HG03039 (cell line): Measurements from ENCODE around the gene ZNF281.
"Not testable (repeated sequence)": the region's sequence is repeated elsewhere in the genome, so short reads cannot be mapped to it uniquely, and the experiment has no call there.

Experiments
- ATAC-seq: cut with Tn5 transposase; IDR thresholded peaks from one replicate; pipeline ENCODE4 v1.9.1; 2021; ENCODE audit warnings: mild to moderate bottlenecking, moderate library complexity; ENCODE audit not compliant: unreplicated experiment

ZNF281 gene

DNA sequence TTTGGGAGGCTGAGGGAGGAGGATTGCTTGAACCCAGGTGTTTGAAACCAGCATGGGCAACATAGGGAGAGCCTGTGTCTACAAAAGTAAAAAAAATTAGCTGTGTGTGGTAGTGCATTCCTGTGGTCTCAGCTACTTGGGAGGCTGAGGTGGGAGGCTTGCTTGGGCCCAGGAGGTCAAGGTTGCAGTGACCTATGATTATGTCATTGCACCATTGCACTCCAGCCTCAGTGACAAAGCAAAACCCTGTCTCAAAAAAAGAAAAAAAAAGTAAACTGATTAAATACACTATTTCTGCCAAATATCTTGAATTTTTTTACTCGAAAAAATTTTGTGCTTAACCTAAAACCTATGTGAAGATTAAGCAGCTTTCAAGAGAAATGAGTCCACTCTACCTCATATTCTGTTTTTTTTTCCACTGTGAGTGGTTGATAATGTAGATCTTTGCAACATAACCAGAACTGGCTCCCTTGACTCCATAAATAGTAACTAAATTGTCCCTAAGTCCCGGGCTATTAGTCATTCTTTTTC is 19.4 kb upstream of the ZNF281 start:
- ATAC-seq: no peak

DNA sequence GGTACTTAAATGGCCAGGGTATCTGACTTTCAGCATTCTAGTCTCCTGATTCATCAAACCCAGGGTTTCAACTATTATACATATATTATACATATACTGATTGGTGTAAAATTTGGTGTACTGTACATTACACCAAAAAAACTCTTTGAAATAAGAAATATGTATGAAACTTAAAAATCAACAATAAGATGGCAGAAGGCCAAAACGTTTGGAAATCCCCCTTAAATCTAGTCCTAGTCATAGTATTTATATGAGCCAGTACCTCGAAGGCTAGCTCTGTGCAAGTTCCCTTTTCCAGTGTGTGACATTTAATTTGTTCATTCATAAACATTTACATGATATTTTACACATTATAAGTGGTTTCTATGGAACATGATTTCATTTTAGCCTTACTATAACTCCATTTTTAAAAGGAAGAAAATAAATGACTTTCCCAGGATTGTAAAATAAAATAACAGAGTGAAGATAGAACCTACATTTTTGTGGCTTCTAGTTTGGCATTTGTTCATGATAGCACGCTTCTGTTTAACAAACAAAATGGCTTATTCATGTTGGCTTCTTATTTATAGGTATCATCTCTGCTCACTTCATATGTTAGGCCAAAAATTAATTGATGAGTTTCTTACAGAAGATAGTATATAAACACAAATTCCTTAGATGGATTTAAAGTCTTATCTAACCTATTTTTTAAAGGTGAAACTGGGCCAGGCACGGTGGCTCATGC is 18.8 kb upstream of the ZNF281 start:
- no peak for ATAC-seq

DNA sequence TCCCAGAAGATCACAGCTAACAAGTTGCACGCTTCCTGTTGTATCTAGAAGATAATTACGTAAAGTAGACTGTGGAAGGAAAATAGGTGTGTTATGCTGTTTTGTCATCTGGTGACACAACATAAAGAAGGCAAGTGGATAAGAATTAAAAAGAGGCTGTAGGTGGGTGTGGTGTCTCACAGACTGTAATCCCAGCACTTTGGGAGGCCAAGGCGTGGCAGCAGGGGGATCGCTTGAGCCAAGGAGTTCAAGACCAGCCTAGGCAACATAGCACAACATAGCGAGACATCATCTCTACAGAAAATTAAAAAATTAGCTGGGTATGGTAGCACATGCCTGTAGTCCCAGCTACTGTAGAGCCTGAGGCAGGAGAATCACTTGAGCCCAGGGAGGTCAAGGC is 17.9 kb upstream of the ZNF281 start:
- no peak for ATAC-seq

DNA sequence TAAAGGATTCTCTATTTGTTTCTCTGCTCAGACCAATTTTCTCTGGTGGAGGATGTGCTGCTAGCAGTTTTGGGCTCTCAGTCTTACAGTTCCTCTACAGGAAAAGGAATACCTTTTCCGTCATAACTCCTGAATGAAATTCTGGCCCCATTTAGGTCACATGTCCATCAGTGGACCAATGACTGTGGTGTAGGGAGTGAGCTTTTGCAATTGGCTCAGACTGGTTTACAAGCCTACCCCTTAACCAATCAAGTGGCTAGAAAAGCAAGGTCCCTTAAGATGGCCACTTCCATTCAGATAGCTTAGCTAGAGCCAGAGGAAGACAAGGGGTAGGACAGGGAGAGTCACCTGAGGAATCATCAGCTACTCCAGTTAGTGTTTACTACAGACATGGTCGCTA is 16.4 kb upstream of the ZNF281 start:
- no peak for ATAC-seq

DNA sequence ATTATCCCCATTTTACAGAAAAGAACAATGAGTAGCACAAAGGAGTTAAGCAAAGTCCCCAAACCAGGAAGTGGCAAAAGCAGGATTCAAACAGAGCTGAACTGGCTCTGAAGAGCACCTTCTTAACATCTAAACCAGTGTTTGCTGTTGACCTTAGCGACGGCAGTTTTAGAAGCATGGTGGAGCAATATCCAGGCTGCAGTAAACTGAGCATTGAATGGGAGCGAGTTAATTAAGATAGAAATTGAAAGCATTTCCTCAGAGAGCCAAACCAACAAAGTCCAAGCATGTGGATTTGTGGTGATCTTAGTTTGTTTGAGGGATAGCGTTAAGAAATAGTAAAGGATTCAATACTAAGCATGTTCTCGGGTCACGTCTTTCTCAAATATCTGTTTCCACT is 13.4 kb upstream of the ZNF281 start:
- ATAC-seq: no peak

DNA sequence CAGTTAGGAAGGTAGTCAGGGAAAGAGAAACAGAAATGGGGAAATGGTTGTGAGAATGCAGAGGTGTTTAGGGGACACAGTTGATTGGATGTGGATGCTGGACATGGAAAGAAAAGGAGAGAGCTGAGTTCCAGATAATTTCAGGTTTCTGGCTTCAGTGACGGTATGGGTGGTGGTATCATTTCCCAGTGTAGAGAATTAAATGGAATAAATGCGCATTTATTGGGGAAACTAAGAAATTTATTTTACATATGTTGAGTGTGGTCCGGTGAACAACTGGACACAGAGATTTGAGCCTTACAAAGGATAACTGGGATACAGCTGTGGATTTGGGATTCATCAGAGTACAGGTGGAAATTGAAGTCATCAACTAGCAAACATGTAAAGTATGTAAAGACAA is 12.4 kb upstream of the ZNF281 start:
- no peak for ATAC-seq

DNA sequence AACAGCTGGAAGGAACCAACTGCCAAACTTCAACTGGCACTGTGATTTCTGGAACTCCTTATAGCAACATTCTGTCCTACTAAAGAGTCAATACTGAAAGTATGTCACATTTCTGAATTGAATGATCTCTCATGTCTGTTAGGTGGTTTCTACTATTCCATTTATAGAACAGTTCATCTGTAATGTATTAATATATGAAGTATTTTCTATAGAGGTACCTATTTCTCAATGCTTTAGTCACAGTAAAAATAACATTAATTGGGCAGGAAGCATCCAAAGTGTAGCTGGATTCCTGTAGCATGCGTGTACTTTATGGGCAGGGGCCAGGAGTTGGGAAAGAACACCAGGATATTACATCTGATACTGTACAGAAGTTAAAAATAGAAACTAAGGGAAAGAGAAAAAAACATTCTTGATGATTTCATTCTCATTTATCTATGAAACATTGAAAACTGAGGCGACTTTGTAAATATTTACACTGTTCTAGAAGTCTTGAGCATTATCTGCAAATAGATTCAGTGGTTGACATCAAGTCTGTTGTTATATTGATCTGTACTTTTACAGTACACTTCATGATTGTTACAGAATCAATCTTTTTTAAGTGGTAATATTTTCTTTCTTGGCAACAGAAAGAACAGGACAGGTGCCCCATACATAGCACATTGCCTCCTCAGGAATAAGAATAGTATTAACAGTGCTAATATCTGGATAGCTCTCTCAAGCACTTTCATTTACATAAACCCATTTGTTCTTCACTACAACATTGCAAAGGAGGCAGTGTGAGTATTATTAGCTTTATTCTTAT is 6.2 kb upstream of the ZNF281 start:
- peak; percentile 76 for ATAC-seq

DNA sequence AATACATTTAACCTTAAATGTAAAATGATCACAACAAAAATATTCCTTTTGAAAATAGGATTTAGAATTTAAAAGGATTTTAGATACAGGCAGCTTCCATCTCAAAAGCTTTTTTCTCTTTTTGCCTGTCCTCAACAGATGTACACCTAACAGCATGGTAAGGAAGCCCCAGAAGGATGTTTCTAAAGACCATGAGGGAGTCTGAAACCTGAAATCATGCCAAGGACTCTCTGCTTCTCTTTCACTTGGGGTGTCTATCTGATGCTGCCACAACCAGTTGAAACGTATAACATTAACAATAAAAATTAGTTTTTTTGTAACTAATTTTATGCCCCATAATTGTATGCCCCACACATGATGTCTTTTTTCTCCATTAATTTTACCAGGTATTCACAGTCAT is 5.4 kb upstream of the ZNF281 start:
- peak; percentile 41 for ATAC-seq

DNA sequence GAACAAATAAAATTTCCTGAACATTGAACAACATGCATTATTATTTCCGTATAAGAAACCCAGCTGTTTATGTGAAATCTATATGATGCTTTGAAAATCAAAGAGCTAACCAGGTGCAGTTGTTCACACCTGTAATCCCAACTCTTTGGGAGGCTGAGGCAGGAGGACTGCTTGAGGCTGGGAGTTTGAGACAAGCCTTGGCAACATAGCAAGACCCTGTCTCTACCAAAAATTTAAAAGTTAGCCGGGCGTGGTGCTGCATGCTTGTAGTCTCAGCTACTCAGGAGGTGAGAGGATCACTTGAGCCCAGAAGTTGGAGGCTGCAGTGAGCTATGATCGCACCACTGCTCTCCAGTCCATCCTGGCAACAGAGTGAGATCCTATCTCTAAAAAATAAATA is 4.8 kb upstream of the ZNF281 start:
- no peak for ATAC-seq

DNA sequence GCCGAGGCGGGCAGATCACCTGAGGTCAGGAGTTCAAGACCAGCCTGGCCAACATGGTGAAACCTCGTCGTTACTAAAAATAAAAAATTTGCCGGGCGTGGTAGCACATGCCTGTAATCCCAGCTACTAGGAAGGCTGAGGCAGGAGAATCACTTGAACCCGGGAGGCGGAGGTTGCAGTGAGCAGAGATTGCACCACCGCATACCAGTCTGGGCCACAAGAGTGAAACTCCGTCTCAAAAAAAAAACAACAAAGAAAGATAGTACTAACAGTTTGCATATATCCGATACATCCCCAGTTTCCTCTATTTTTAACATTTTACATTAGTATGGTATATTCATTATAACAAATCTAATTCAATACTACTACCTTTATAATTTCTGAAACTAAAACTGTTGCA is 3.9 kb upstream of the ZNF281 start:
- not testable (repeated sequence) for ATAC-seq

DNA sequence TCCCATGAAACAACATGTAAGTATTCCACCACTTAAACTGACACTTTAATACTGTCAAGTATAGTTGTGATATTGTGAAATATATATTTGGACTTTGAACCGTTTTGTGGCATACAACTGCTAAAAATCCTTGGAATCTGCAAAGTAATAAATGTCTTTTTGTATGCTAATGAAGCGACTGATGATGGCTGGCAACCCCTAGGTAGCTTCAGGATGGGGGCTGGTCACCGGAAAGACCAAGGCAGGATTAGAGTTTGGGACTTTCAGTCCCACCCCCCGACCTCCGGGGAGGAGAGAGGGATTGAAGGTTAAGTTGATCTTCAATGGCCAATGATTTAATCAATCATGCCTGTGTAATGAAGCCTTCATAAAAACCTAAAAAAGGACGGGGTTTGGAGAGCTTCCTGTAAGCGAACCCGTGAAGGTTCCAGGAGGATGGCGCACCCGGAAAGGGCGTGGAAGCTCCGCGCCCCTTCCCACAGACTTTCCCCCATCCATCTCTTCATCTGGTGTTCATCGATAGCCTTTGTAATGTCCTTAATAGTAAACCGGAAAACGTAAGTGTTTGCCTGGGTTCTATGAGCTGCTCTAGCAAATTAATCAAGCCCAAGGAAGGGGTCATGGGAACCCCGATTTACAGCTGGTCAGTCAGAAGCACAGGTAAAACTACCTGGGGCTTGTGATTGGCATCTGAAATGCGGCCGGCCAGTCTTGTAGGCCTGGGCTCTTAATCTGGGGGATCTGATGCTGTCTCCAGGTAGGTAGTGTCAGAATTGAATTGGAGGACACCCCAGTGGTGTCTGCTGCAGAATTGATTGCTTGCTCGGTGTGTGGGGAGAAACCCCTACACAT is 1.8 kb upstream of the ZNF281 start:
- ATAC-seq: no peak

DNA sequence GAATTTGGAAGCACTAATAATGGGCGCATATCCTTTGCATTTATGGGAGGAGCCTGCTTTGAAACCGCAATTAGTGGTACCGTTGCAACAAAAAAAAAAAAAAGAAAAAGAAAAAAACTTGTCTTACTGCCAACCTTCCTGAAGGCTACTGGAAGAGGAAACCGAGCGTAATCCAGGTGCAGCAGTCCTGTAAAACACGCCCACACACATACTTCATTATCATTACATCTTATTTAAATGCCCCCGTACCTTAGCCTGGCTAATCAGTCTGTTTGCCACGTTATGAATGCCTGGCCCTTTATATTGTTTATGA is 686 bp upstream of the ZNF281 start:
- no peak for ATAC-seq

DNA sequence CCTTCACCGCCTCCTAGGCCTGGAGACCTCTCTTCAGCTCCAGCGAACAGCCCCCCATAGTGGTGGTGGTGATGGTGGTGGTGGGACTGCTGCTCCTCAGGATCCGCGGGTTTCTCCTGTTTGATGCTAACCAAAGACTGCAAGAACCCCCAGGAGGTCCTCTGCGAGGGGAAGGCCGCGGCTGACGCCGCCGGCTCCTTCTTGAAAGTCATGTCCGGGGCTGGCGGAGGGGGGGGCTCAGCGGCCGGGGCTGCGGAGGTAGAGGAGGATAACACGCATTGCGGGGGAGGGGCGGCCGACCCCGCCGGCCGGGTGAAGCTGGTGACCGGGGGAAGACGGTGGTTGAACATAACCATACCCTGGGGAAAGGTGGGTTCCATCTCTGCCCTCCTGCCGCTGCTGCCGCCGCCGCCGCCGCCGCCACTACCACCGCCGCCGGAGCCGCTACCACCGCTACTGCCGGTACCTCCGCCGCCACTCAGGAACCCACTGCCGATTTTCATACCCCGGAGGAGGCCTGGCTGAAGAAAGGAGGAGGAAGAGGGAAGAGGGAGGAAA is 554 bp downstream of the ZNF281 start:
- ATAC-seq: peak; percentile 19

DNA sequence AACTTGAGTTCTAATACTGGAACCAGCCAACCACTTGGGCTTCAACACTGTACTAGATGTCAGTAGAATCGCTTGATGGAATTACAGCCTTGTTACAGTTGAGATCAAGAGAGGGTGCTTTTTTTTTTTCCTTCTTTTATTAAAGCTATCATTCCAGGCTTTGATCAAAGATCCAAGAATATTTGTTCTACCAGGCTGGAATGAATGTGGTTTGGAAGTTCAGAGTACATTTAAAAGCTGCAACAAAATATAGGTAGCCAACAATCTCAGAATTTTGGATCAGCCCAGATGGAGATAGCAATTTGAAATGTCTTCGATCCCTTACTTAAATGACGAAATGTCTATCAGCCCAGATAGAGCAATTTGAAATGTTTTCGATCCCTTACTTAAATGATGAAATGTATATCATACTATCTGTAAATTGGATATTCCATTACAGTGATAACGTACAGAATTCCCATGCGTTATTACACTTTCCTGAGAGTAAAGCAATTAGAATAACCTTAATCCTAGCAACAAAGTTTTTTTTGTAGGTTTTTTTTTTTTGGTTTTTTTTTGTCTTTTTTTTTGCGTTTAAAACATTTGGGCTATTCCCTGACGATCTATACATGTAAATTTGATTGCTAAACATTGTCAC is 3.6 kb downstream of the ZNF281 start:
- no peak for ATAC-seq

DNA sequence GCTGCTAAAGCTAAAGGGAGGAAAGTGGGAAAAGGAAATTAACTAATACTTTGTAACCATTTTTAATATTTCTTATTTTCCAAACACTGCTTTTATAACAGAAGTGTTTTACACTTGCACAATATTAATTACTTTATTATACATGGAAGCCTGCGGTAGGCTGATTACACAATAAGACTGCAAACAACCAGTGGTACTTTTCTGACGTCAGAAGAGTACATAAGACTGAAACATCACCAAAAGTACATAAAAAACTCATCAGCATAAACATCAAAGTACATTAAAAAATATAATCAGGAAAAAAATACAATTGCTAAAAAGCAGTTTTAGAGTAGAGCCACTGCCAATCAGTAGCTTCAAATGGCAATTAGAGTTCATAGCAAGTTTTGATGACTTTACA is 4.6 kb downstream of the ZNF281 start:
- ATAC-seq: no peak

DNA sequence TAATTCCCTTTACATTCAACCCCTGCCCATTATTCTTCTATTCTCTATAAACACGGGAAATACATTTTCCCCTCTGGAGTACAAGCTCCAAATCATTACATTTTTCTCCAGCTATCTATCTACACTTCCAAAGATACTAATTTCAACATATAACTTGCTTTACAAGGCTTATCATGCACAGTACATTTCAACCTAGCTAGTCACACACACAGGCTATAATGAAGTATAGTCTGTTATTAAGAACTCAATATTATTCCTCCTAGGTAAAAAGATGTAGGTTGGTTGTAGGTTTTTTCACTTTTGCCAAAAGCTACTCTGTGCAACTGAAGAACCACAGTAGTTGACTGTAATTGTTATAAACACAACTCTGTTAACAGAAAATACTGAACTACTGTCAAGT is 8.1 kb downstream of the ZNF281 start:
- no peak for ATAC-seq

DNA sequence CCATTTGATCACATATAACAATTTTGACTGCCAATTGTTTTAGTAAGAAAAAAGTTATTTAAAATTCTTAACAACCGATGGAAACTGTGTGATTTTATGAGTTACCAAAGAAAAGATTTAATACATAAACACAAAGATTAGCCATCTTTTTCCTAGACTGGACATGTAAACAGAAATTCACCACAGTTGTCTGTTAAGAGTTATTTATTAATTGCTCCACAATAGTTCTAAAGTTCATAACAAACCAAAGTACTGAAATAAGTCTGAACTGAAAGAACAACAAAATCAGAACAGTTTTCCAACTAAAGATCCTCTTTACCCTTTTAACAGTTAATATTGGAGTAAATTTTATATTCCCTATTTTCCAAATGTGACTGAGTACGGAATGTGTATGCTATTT is 8.6 kb downstream of the ZNF281 start:
- no peak for ATAC-seq

DNA sequence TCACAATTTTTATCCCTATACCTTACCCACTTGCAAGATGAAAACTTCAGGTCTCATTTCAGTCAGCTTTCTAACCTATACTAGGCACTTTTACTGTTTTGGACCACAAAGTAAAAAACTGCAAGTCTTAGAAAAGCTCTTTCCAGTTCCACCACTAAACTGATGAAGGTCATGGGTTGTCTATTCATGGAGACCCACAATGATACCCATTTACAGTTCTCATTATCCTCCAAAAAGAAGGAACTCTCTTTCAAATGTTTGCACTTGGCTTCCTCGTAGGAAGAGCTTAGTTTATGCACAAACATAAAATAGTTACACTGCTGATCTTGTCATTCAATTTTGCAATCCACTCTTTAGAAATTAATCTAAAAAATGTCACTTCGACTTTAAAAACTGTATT is 9.3 kb downstream of the ZNF281 start:
- ATAC-seq: no peak

DNA sequence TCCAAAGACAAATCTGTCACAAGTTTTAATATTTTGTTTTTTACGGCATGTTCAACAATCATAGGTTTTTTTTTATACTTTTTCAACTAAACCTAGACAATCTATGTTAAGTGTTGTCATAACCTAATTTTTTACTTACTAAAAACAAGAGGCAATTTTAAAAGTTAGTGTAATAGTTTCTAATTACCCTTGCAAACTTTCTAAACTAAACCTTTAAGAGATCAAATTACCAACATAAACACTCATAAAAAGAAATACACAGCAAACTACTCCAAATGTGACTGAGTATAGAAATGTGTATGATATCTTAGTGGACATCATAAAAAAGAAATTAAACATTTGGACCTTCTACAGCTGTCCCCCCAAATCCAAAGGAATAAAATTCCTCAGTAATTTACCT is 10.0 kb downstream of the ZNF281 start:
- ATAC-seq: no peak

DNA sequence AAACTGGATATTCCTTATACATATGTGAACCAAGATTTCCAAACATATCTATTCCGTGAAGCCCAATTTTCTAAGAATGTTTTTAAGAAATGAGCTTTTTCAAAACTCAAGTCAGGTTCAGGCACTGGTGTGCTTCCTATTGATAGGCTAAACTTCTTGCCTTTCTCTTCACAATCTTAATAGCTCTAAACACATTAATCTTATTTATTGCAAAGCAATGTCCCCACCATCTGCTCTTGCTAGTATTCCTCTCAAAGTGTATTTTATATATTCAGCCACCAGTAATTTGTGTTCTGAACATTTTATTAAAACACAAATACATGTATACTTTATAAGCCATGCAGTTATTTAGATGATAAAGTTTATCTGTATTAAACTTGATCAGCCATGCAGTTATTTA is 11.5 kb downstream of the ZNF281 start:
- ATAC-seq: no peak
